Activated T-cell treated with anti-CD3 and anti-CD28 coated beads, Interleukin-2, amount 50 U/mL, for 1 hour (primary cell): ENCODE results near the gene TRAPPC3.

Experiments
- DNase-seq: peaks from one replicate; pipeline ENCODE4 v3.0.0-alpha.2; 2020

TRAPPC3 gene

GRCh38 chr1:36151134-36151844, 2.0 kb upstream of the TRAPPC3 start:
- DNase-seq = no peak

- peak; percentile 71 for DNase-seq
Measured at GRCh38 chr1:36150296-36151133, 1.2 kb upstream of the TRAPPC3 start.

GRCh38 chr1:36149973-36150295, 648 bp upstream of the TRAPPC3 start:
- no peak for DNase-seq

GRCh38 chr1:36148821-36149236, 457 bp downstream of the TRAPPC3 start:
- no peak for DNase-seq

GRCh38 chr1:36144413-36144812, 4.9 kb downstream of the TRAPPC3 start:
- no peak for DNase-seq

GRCh38 chr1:36143424-36143823, 5.9 kb downstream of the TRAPPC3 start:
- DNase-seq = no peak

- no peak for DNase-seq
Measured at GRCh38 chr1:36142121-36142520, 7.2 kb downstream of the TRAPPC3 start.

- no peak for DNase-seq
Measured at GRCh38 chr1:36139521-36139920, 9.8 kb downstream of the TRAPPC3 start.

GRCh38 chr1:36137776-36138175, 11.5 kb downstream of the TRAPPC3 start:
- DNase-seq = no peak

GRCh38 chr1:36137226-36137625, 12.1 kb downstream of the TRAPPC3 start:
- no peak for DNase-seq

- DNase-seq = no peak
Measured at GRCh38 chr1:36136535-36136934, 12.8 kb downstream of the TRAPPC3 start.

- DNase-seq = no peak
Measured at GRCh38 chr1:36135796-36136195, 13.5 kb downstream of the TRAPPC3 start.

GRCh38 chr1:36135330-36135667, 14.0 kb downstream of the TRAPPC3 start:
- DNase-seq = no peak

- peak; percentile 41 for DNase-seq
Measured at GRCh38 chr1:36134505-36135329, 14.6 kb downstream of the TRAPPC3 start.

- no peak for DNase-seq
Measured at GRCh38 chr1:36134031-36134430, 15.3 kb downstream of the TRAPPC3 start.

GRCh38 chr1:36133484-36133883, 15.8 kb downstream of the TRAPPC3 start:
- DNase-seq = no peak

- no peak for DNase-seq
Measured at GRCh38 chr1:36132029-36132428, 17.3 kb downstream of the TRAPPC3 start.

- no peak for DNase-seq
Measured at GRCh38 chr1:36128905-36129206, 20.4 kb downstream of the TRAPPC3 start.

GRCh38 chr1:36128126-36128904, 21.0 kb downstream of the TRAPPC3 start:
- no peak for DNase-seq

GRCh38 chr1:36126797-36127500, 22.3 kb downstream of the TRAPPC3 start:
- DNase-seq = no peak

- DNase-seq = no peak
Measured at GRCh38 chr1:36126005-36126716, 23.1 kb downstream of the TRAPPC3 start.
